HG02763 (cell line): ENCODE measurements around the gene HIVEP2.
A peak's percentile ranks its signal among the peaks of the same experiment; 100 is the strongest.

Source experiments
- ATAC-seq: cut with Tn5 transposase; IDR thresholded peaks from one replicate; pipeline ENCODE4 v1.9.1; 2021; ENCODE audit warnings: mild to moderate bottlenecking, moderate library complexity; ENCODE audit not compliant: unreplicated experiment

The HIVEP2 gene

DNA sequence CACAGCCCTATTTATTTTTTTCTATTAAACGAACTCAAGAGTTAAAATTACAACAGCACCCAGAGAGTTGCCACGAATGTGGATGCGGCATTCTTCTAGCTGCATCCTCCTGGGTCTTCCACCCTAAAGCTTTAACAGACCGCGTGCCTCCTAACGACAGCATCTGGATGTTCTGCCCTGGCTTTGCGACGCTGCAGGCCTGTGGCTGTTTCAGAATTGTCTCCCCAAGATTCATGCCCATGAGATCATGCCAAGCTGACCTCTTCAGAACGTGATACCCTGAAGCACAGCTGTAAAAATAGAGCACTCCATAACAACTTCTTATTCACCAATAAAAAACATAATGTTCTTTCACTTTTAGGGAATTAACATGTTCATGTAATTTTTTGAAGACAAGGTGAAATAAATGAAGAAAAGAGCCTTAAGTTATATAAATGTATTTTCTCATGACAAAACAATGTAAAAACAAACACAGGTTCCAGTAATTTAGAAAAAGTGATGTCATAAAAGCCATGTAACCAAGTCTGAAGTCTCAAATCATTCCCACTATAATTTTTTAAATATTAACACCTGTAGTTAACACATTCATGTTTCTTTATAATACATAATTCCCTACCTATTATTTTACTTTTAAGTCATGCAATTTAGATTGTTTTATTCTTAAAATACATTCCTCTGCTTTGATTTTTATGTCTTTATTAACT lies 26.5 kb downstream of the HIVEP2 start:
- no peak for ATAC-seq

DNA sequence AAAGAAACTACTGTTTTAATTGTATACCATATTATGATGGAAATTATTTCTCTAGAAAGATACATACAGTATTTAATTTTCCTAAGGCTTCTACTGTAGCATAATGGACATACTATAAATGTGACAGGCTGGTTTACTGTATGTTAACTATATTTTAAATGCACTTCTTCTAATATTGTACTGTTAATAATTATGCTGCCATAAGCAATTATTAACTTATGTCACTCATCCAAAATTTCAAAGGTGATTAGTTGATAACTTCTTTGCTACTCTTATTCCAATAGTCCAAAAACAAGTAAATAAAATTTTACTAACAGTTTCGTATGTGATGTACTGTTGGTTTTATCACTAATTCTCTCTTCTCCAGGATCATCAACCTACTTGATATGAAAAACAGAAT lies 28.1 kb downstream of the HIVEP2 start:
- ATAC-seq: no peak

DNA sequence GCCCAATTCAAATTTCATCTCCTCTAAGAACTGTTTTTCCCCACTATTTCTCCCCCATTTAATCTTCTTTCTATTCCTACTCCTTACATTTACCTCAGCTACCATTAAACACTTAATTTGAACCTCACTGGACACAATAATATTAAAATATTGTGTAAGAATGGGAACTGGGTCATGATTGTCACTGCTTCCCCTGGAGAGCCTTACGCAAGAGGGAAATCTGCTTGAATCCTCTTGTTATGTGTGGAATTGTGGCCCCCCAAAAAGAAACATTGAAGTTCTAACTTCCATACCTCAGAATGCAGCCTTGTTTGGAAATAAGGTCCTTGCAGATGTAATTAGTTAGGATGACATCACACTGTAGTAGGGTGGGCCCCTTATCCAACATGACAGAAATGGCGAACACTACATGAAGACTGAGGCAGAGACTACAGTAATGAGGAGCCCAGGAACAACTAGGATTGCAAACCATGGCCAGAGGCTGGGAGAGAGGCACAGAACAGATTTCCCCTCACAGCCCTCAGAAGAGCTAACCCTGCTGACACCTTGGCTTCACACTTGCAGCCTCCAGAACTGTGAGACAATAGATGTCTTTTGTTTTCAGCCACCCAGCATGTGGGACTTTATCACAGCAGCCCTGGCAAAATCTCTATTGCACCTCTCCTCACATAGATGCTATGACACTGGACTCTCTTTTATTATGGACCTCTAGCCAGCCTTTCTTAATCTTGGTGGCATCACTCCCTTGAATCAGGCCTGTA lies 29.9 kb downstream of the HIVEP2 start:
- no peak for ATAC-seq

DNA sequence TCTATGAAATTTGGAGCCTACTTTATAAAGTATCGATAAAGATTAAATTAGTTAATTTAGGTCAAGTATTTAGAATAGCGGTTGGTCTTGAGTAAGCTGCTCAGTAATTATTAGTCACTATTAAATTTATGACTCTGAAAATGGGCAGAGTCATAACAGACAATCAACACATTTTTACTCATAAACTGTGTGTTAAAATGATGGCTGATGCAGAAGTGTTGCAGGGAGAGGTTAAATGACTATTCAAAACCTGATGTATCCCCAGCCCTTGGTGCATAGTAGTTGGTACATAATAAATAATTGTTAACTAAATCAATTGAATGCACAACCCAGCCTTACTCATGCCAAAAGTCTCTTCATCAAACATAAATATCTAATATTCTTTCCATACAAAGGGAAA lies 30.6 kb downstream of the HIVEP2 start:
- ATAC-seq: no peak

DNA sequence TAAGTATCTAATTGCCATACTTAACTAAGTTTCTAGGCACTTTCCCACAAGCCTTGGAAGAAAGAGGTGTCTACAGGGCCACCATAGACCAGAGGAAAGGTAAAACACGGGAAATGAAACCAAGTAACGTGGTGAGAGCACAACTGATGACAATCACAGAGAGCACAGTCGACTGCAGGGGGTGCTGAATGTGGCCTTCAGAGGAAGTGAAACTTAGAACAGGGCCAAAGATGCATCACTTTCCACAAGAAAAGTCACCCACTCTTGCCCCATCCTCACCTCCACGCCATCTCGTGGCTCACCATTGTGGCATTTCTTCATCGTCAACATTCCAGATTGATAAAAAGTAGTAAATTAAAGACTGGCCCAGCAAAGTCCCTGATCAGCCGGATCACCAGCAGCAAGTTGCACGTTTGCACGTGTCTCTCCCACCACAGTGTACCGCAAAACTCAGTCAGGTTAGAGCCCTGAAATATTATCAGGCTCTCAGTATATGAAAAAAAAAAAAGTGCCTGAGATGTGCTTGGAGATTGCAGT lies 31.4 kb downstream of the HIVEP2 start:
- ATAC-seq: peak; percentile 95

DNA sequence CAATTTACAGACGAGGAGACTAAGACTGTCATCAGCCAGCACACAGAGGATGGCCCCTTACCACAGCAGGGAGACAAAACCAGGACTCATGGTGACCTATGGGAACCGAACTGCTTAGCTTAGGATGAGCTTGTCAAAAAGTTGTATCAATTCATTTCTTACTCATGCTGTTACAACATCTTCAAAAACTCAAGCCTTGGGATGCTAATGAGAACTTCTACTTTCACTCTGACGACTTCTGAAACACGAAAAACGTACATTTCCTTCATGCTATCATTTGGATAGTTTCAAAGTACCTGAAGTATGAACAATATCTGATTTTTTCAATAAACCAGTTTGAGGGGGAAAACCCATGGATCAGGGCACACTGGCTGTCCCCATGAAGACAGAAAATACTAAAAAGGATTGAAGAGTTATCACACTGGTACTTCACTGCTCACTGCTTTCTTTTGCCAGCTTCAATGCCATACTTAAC lies 31.9 kb downstream of the HIVEP2 start:
- peak; percentile 48 for ATAC-seq

GRCh38 chr6:142912125-142912524 lies 32.9 kb downstream of the HIVEP2 start:
- ATAC-seq: no peak

DNA sequence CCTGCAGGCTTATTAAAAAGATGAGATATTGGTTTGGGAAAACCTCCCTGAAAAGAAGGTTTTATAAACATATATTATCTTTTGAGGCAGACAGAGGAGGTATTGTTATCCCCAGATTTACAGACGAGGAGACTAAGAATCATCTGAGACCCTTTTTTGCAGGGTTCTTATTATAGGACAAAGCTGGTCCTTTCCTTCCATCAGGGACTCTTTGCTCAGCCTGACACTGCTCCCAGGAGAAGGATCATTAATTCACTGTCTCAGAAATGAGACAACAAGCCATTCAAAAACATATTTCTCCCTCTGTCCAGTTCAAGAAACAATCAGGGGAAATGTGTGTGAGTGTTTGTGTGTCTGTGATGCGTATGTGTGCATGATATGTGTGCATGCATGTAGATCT lies 33.5 kb downstream of the HIVEP2 start:
- ATAC-seq: no peak

DNA sequence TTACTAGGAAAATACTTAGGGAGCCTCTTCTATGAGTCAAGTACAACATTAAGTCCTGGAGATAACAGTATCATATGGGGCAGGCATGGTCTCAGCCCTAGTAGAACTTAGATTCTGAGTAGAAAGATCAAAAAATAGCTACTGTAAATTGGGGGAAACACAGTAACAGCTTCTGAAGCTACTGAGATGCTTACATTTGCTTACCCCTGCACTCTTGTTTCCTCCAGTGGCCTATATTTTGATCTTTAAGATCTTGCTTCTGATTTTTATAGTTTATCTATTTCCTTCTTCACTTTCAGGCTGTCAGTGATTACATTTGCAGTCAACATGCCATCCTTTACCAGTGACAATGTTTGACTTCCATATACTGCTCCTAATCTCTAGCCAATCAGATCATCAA lies 35.3 kb downstream of the HIVEP2 start:
- no peak for ATAC-seq

DNA sequence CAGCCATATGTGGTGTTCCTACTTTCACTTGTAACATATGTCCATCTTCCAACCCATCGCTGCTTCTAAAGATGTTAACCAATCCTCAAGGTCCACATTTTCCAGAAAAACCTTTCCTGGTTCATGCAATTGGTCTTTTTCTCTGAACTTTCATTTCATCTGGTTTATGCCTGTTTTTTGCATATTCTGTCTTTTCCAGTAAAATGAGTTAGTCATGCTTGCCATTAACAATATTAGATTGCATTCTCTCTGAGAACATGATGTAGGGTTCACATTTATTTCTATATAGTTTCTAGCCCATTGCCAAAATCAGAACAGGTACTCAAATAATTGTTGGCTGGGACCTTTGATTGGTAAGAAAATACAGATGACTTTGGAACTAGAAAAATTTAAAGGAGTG lies 36.7 kb downstream of the HIVEP2 start:
- ATAC-seq: no peak

- no peak for ATAC-seq
Observed at GRCh38 chr6:142907544-142907943, 37.4 kb downstream of the HIVEP2 start.

DNA sequence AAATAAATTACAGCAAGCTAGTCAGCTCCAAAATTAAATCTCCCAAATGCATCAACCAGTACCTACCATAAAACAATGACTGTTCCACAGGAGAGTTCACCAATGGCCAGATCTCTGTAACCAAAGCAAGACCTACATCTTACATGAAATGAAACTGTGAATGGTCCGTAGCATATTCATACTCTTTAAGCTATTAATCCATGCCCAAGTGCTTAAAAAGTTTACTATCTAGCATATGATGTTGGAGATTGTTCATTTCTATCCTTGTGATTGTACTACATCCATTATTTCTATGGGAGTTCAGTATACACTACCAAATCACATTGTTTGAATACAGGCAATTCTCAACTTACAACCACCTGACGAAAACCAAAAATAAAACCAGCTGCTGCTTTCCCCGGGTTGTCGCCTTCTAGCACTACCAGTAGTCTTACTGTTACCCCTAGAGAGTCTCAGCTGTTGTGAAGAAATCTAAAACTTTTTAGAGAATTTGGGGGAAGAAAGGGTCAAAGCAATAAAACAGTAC lies 38.0 kb downstream of the HIVEP2 start:
- ATAC-seq: peak; percentile 68

DNA sequence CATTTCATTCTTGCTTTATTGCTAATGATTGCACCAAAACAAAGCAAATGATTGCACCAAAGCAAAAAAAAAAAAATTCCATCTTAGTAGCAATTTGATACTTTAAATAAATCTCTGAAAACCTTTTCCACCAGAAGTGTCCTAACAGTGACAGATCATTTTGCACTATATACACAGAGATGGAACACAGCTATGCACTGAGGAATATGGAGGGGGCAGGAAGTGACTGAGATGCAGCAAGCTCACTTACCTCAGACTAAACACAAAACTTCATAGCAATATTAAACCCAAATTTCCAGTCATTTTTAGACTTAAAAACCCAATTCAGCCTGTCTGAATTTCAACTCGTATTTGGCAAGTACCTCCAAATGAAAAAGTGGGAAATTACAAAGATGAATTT lies 41.2 kb downstream of the HIVEP2 start:
- ATAC-seq: no peak

DNA sequence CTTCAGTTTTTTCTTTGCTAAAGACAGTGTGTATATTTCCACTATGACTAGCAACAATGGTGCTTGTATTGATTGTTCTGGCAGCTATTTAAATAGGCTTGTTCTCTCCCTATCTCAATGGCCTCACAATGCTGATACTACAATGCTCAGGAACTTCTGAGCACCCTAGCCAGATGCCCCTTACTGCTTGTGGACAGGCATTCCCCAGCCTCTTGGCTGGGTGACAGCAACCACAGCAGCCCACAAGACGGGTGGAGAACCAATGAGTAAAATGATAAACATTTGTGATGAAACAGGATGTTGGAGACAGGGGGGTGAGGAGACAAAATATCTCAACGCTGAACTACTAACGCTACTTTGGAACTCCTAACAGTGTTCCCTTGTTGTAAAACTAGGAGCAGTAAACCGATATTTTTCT lies 42.3 kb downstream of the HIVEP2 start:
- peak; percentile 84 for ATAC-seq

- ATAC-seq: no peak
Observed at GRCh38 chr6:142901611-142902010, 43.4 kb downstream of the HIVEP2 start.

DNA sequence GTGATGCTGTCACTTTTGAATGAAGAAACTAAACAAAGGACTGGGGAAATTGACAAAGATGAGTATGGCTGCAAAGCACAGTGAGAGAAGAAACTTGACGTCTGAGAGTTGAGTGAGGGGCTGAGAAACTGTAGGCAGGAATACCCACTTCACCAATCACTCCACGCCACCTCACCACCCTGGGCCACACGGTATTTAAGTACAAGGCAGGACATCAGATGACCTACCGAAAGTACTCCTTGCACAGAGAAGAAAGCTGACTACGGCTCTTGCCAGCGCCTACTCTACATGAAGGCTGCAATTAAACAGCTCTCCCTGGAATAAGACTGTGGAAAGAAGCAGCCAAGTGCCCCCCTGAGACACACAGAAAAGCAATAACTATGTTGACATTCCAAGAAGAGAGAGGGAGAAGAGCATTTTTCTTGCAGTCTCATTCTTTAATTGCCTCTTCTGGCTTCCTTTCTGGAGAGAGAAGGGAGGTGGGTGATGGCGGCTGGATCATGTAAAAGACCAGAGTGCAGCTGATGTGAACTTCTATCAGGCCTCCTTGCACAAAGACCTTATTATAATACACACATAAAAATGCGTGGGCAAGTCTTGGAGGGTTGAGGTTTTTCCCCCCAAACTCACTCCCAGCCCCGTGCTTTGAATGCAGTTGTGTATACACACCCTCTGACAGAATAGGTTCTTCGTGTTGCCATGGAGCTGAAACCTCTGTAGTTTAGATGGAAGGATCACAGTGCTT lies 44.6 kb downstream of the HIVEP2 start:
- no peak for ATAC-seq

DNA sequence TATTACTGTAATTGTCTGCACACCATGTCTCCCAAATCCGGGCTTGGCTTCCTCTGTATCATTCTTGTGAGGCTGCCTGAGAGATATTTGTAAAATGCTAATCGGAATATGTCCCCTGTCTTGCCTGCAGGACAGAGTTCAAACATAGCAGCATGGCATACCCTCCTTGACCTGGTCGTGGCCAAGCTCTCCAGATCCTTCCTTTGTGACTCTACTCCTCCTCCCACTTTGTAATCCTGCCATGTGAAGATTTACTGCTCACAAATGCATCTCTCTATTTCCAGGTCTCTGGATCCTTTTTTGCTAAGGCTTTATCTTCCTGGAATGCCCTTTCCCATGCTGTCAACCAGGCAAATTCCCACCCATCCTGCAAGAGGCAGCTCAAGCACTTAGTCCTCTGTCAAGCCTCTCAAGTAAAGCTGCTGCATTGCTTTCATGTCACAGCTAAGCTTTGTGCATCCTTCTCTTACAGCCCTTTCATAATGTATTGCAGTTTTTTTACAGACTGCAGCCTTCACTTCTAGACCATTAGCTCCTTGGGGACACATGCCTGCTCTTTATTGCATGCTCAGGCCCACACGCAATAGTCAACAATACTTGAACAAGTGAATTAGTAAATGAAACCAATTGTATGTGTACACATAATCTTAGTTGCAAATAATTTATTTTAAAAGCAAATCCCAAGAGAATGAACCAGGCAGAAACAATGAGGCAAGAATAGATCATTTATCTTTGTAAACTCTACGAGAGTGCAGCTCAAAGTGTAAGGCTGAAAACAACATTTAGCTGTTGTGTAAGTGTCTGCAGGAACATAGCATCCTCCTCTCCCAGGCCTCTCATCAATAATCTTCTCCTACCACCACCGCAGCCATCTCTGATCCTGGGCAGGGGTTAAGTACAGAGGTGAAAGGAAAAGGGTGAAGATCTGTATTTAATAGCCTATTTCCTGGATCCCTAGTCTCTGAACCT lies 45.8 kb downstream of the HIVEP2 start:
- no peak for ATAC-seq

- no peak for ATAC-seq
Observed at GRCh38 chr6:142897659-142898058, 47.3 kb downstream of the HIVEP2 start.

GRCh38 chr6:142896732-142897131 lies 48.2 kb downstream of the HIVEP2 start:
- no peak for ATAC-seq

GRCh38 chr6:142893088-142893487 lies 51.9 kb downstream of the HIVEP2 start:
- no peak for ATAC-seq
